ENCODE results near the gene HPSE. TPM values are rescaled to one million over a fixed set of nuclear protein-coding genes. Genes with fewer than 3 reads are reported as not detected.

HPSE gene
- total RNA-seq, 3 donors from 2014 or later = 6.9 to 17.2 (median 14.0) TPM

GRCh38 chr4:83251447-83251830 is 83.2 kb downstream of the HPSE start:
- DNase-seq = no peak
- H3K9me3 ChIP-seq = no peaks in the 10 kb centered on the region
- intact Hi-C loops (cut with DNase I, micrococcal nuclease) = no loop called here
- H3K36me3 ChIP-seq (ENCODE audit: low read depth) = no peaks in the 10 kb centered on the region
- no peak overlapping the region for H3K4me3 ChIP-seq
- TF ChIP-seq CTCF (IDR thresholded peaks at IDR 0.05) = no peak
- ATAC-seq = no peak
- peaks cover 40% of the 10 kb centered on the region for H3K4me1 ChIP-seq (ENCODE audit: low read depth)

GRCh38 chr4:83250687-83251446 is 83.8 kb downstream of the HPSE start:
- intact Hi-C loops (cut with DNase I, micrococcal nuclease) = no loop called here
- ATAC-seq (peak; percentile 20), DNase-seq (peak in 1 of 3 donors; percentile 50)
- Histone ChIP-seq H3K4me3 (no peak overlapping the region), H3K9me3 (no peaks in the 10 kb centered on the region), H3K4me1 (ENCODE audit: low read depth) (peaks cover 34% of the 10 kb centered on the region), H3K36me3 (ENCODE audit: low read depth) (no peaks in the 10 kb centered on the region)
- no peak for TF ChIP-seq CTCF (IDR thresholded peaks at IDR 0.05)

GRCh38 chr4:83248486-83248885 is 86.2 kb downstream of the HPSE start:
- intact Hi-C loops (cut with DNase I, micrococcal nuclease) = no loop called here
- no peaks in the 10 kb centered on the region for H3K36me3 ChIP-seq (ENCODE audit: low read depth)
- TF ChIP-seq CTCF (IDR thresholded peaks at IDR 0.05) = no peak
- no peaks in the 10 kb centered on the region for H3K9me3 ChIP-seq
- peak; percentile 91 for ATAC-seq
- peaks cover 25% of the 10 kb centered on the region for H3K4me1 ChIP-seq (ENCODE audit: low read depth)
- DNase-seq = peak in 2 of 3 donors; percentile 72 to 80
- no peak overlapping the region for H3K4me3 ChIP-seq

- intact Hi-C loops (cut with DNase I, micrococcal nuclease) = no loop called here
- peak in 1 of 3 donors; percentile 61 for DNase-seq
Measured at GRCh38 chr4:83247415-83248357, 87.0 kb downstream of the HPSE start.

More at GRCh38 chr4:83247415-83248357, 87.0 kb downstream of the HPSE start:
- no peak for TF ChIP-seq CTCF (IDR thresholded peaks at IDR 0.05)
- peaks cover 21% of the 10 kb centered on the region for H3K4me1 ChIP-seq (ENCODE audit: low read depth)
- ATAC-seq = peak; percentile 47
- H3K9me3 ChIP-seq = no peaks in the 10 kb centered on the region
- H3K4me3 ChIP-seq = no peak overlapping the region
- H3K36me3 ChIP-seq (ENCODE audit: low read depth) = no peaks in the 10 kb centered on the region

Other genes with a start within 250 kb of the HPSE start
- gene PLAC8, start 220.1 kb downstream of the HPSE start, total RNA-seq = 1,000 to 10,000 TPM in 1 of 3 donors, 100 to 1,000 TPM in 2; 539 to 1,034 (median 875) TPM
- gene COQ2, start 50.0 kb downstream of the HPSE start, total RNA-seq = 10 to 100 TPM; 12.5 to 21.6 (median 18.1) TPM
- gene HELQ, start 121.0 kb upstream of the HPSE start, total RNA-seq = 10 to 100 TPM; 10.8 to 17.2 (median 12.2) TPM
- gene MRPS18C, start 121.2 kb upstream of the HPSE start, total RNA-seq = 10 to 100 TPM; 28.9 to 47.8 (median 36.2) TPM
- 10 to 100 TPM in 2 of 3 donors, 1 to 10 TPM in 1; 7.7 to 14.8 (median 10.0) TPM for gene ABRAXAS1, start 150.3 kb upstream of the HPSE start, total RNA-seq
- 10 to 100 TPM; 16.7 to 43.3 (median 26.4) TPM for gene GPAT3, start 201.3 kb upstream of the HPSE start, total RNA-seq

Measured in mucosa of descending colon (tissue), 3 donors.